Fibroblast of lung (primary cell): ENCODE measurements around the gene KRTAP4-6.

ENCODE experiments used
- CTCF ChIP-seq, 2 donors: IDR thresholded peaks in 1 of 2; conservative IDR thresholded peaks in 1 of 2; 1 replicate in 1 of 2; 2 replicates in 1 of 2; pipeline ENCODE4 v1.5.1; 2011 to 2012; ENCODE audit warnings: low read length in 2 of 2, control low read depth in 1 of 2, inconsistent platforms in 1 of 2, low read depth in 1 of 2, mild to moderate bottlenecking in 1 of 2
- EZH2 ChIP-seq: IDR thresholded peaks from 2 replicates; pipeline ENCODE4 v1.5.1; 2012; ENCODE audit warnings: low read length, control low read depth, mild to moderate bottlenecking; ENCODE audit errors: missing control alignments

GRCh38 chr17:41176744-41177387, 36.5 kb upstream of the KRTAP4-6 start:
- TF ChIP-seq CTCF (conservative IDR thresholded peaks at IDR 0.05 in 1 of 2, IDR thresholded peaks at IDR 0.05 in 1 of 2; ENCODE audit: low read depth in 1 of 2, low read length in 2 of 2) (no peak), EZH2 (no peak)
